ENCODE measurements around the gene GLE1.

GLE1 gene

DNA sequence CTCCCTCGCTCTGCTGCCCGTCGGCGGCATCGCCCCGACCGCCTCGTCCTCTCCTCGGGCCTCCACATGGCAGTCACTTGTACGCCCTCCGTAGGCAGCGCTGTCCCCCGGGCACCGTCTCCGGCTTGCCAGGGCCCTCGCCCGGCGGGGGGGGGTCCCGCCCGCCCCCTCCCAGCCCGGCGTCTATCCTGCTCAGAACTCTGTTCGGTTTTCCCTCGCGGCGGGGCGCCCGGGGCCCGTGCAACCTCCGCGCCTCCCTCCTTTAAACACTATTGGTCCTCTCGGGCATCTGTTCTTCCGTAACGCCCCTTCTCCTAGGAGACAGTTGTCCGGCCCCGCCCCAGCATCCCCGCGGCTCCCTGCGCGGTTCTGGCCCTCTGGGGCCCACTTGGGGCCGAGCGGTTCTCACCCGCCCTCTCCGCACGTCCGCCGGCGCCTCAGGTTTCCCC lies 47.9 kb upstream of the GLE1 start:
- H3K9me3 ChIP-seq (replicated peaks in 1 of 2; ENCODE audit: control insufficient read depth in 2 of 2, insufficient read depth in 1 of 2, low read depth in 1 of 2, low read length in 2 of 2): no peaks in the 10 kb centered on the region
- H2BK120ac ChIP-seq (ENCODE audit: low read depth, low read length): no peak overlapping the region
- H3K27ac ChIP-seq (replicated peaks; ENCODE audit: low read length): peak overlapping the region; percentile 79

DNA sequence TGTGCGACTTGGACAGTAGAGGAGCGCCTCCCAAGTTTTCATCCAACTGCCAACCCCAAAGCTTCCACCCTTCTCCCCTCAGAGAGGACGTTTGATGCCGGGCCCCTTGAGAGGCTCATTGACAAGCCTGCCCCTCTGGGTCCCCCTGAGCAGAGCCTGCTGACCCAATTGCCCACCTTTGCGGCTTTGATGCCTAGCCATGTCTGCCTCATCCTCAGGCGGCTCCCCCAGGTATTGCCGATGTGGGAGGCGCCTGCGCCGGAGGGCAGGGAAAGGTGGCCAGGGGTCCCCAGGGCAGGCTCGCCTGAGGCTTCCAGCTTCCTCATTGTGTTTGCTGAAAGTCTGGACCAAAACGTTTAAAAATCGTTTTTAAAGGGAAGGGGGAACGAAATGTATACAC lies 47.3 kb upstream of the GLE1 start:
- H3K27ac ChIP-seq (replicated peaks; ENCODE audit: low read length): no peak overlapping the region
- peak overlapping the region; percentile 78 for H2AK5ac ChIP-seq (ENCODE audit: low read depth, low read length)
- H3K79me1 ChIP-seq (ENCODE audit: low read depth, low read length): peaks cover 5% of the 10 kb centered on the region
- peak overlapping the region; percentile 70 for H3K18ac ChIP-seq (ENCODE audit: low read length)
- DNase-seq (ENCODE audit: low spot score): no peak
- no CpG with 5 or more reads among the region's 14 CpGs for WGBS, 2 donors (ENCODE audit: extremely low coverage in 2 of 2, insufficient read length in 2 of 2, insufficient replicate concordance in 1 of 2)
- H4K91ac ChIP-seq (ENCODE audit: low read depth, low read length, poor library complexity): no peak overlapping the region
- no peak overlapping the region for H2BK120ac ChIP-seq (ENCODE audit: low read depth, low read length)
- H3K4me3 ChIP-seq (ENCODE audit: low read length in 2 of 2): peak overlapping the region; percentile 57 to 87
- H3K36me3 ChIP-seq (replicated peaks in 1 of 2; ENCODE audit: control insufficient read depth in 2 of 2, insufficient read depth in 2 of 2, low read length in 2 of 2): peaks cover 9 to 33% of the 10 kb centered on the region in 2 donors
- no peak overlapping the region for H2BK15ac ChIP-seq (ENCODE audit: low read length)
- no peak overlapping the region for H2BK12ac ChIP-seq (ENCODE audit: low read length)
- no peaks in the 10 kb centered on the region for H3K9me3 ChIP-seq (replicated peaks in 1 of 2; ENCODE audit: control insufficient read depth in 2 of 2, insufficient read depth in 1 of 2, low read depth in 1 of 2, low read length in 2 of 2)
- H2BK5ac ChIP-seq (ENCODE audit: low read length): no peak overlapping the region
- peaks cover 5% of the 10 kb centered on the region in 2 donors for H3K4me1 ChIP-seq (ENCODE audit: control insufficient read depth in 2 of 2, insufficient read depth in 1 of 2, low read depth in 1 of 2, low read length in 2 of 2)
- H3K23ac ChIP-seq (ENCODE audit: low read depth, low read length, poor library complexity): no peak overlapping the region
- H2AFZ ChIP-seq (ENCODE audit: low read length): peak overlapping the region; percentile 91
- no peak overlapping the region for H4K8ac ChIP-seq (ENCODE audit: low read depth, low read length)
- H3K14ac ChIP-seq (ENCODE audit: low read length): no peak overlapping the region
- H3K27me3 ChIP-seq (ENCODE audit: control insufficient read depth in 3 of 3, insufficient read depth in 3 of 3, low read depth in 1 of 3, low read length in 3 of 3): peaks cover 0 to 2% (median 0%) of the 10 kb centered on the region in 3 experiments
- peak overlapping the region; percentile 91 for H3K4me2 ChIP-seq (ENCODE audit: insufficient read depth, low read length, poor library complexity, severe bottlenecking)
- no peak overlapping the region for H3K4ac ChIP-seq (ENCODE audit: low read length)
- H3K9ac ChIP-seq (ENCODE audit: low read depth, low read length, poor library complexity): no peak overlapping the region

More for the DNA sequence above, 47.9 kb upstream of the GLE1 start:
- H2BK15ac ChIP-seq (ENCODE audit: low read length): no peak overlapping the region
- peaks cover 9 to 27% of the 10 kb centered on the region in 2 donors for H3K36me3 ChIP-seq (replicated peaks in 1 of 2; ENCODE audit: control insufficient read depth in 2 of 2, insufficient read depth in 2 of 2, low read length in 2 of 2)
- H3K4ac ChIP-seq (ENCODE audit: low read length): no peak overlapping the region
- peak overlapping the region; percentile 95 for H2BK5ac ChIP-seq (ENCODE audit: low read length)
- no CpG with 5 or more reads among the region's 48 CpGs for WGBS, 2 donors (ENCODE audit: extremely low coverage in 2 of 2, insufficient read length in 2 of 2, insufficient replicate concordance in 1 of 2)
- peaks cover 5% of the 10 kb centered on the region for H3K79me1 ChIP-seq (ENCODE audit: low read depth, low read length)
- H3K27me3 ChIP-seq (ENCODE audit: control insufficient read depth in 3 of 3, insufficient read depth in 3 of 3, low read depth in 1 of 3, low read length in 3 of 3): peaks cover 0 to 3% (median 2%) of the 10 kb centered on the region in 3 experiments
- H3K9ac ChIP-seq (ENCODE audit: low read depth, low read length, poor library complexity): peak overlapping the region; percentile 95
- no peak overlapping the region for H4K91ac ChIP-seq (ENCODE audit: low read depth, low read length, poor library complexity)
- H3K18ac ChIP-seq (ENCODE audit: low read length): peak overlapping the region; percentile 90
- H2AK5ac ChIP-seq (ENCODE audit: low read depth, low read length): no peak overlapping the region
- H4K8ac ChIP-seq (ENCODE audit: low read depth, low read length): no peak overlapping the region
- peak overlapping the region; percentile 57 to 87 for H3K4me3 ChIP-seq (ENCODE audit: low read length in 2 of 2)
- peaks cover 5% of the 10 kb centered on the region in 2 donors for H3K4me1 ChIP-seq (ENCODE audit: control insufficient read depth in 2 of 2, insufficient read depth in 1 of 2, low read depth in 1 of 2, low read length in 2 of 2)
- peak overlapping the region; percentile 91 for H3K23ac ChIP-seq (ENCODE audit: low read depth, low read length, poor library complexity)
- peak overlapping the region; percentile 91 for H2AFZ ChIP-seq (ENCODE audit: low read length)
- H2BK12ac ChIP-seq (ENCODE audit: low read length): peak overlapping the region; percentile 84
- peak; percentile 48 for DNase-seq (ENCODE audit: low spot score)
- peak overlapping the region; percentile 91 for H3K4me2 ChIP-seq (ENCODE audit: insufficient read depth, low read length, poor library complexity, severe bottlenecking)
- no peak overlapping the region for H3K14ac ChIP-seq (ENCODE audit: low read length)

DNA sequence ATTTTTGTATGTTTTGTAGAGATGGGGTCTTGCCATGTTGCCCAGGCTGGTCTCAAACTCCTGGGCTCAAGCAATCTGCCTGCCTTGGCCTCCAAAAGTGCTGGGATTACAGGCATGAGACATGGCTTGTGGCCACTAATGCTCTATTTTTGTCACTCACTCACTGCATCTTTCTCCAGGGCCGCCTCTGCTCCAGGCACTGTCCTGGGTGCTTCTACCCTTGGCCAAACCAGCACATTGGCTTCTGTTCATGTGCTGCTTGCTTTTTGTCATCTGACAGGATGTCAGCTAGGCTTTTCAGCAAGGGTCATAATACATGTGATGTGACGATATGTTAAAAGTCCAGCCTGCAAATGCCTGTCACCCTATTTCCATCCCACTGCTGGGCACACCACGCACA lies 45.5 kb upstream of the GLE1 start:
- no peak overlapping the region for H2BK120ac ChIP-seq (ENCODE audit: low read depth, low read length)
- H3K4me1 ChIP-seq (ENCODE audit: control insufficient read depth in 2 of 2, insufficient read depth in 1 of 2, low read depth in 1 of 2, low read length in 2 of 2): peaks cover 5% of the 10 kb centered on the region in 2 donors
- WGBS, 2 donors (ENCODE audit: extremely low coverage in 2 of 2, insufficient read length in 2 of 2, insufficient replicate concordance in 1 of 2): no CpG with 5 or more reads among the region's 3 CpGs
- DNase-seq (ENCODE audit: low spot score): no peak
- H2AK5ac ChIP-seq (ENCODE audit: low read depth, low read length): no peak overlapping the region
- H3K18ac ChIP-seq (ENCODE audit: low read length): no peak overlapping the region
- peaks cover 16 to 50% of the 10 kb centered on the region in 2 donors for H3K36me3 ChIP-seq (replicated peaks in 1 of 2; ENCODE audit: control insufficient read depth in 2 of 2, insufficient read depth in 2 of 2, low read length in 2 of 2)
- no peak overlapping the region for H3K27ac ChIP-seq (replicated peaks; ENCODE audit: low read length)
- H3K9ac ChIP-seq (ENCODE audit: low read depth, low read length, poor library complexity): no peak overlapping the region
- peaks cover 5% of the 10 kb centered on the region for H3K79me1 ChIP-seq (ENCODE audit: low read depth, low read length)
- no peak overlapping the region for H3K14ac ChIP-seq (ENCODE audit: low read length)
- no peak overlapping the region for H2BK5ac ChIP-seq (ENCODE audit: low read length)
- H3K27me3 ChIP-seq (ENCODE audit: control insufficient read depth in 3 of 3, insufficient read depth in 3 of 3, low read depth in 1 of 3, low read length in 3 of 3): peaks cover 0 to 2% (median 0%) of the 10 kb centered on the region in 3 experiments
- no peak overlapping the region for H2BK15ac ChIP-seq (ENCODE audit: low read length)
- no peak overlapping the region for H4K91ac ChIP-seq (ENCODE audit: low read depth, low read length, poor library complexity)
- H3K4ac ChIP-seq (ENCODE audit: low read length): no peak overlapping the region
- H3K23ac ChIP-seq (ENCODE audit: low read depth, low read length, poor library complexity): no peak overlapping the region
- H2AFZ ChIP-seq (ENCODE audit: low read length): no peak overlapping the region
- H4K8ac ChIP-seq (ENCODE audit: low read depth, low read length): no peak overlapping the region
- no peaks in the 10 kb centered on the region for H3K9me3 ChIP-seq (replicated peaks in 1 of 2; ENCODE audit: control insufficient read depth in 2 of 2, insufficient read depth in 1 of 2, low read depth in 1 of 2, low read length in 2 of 2)
- no peak overlapping the region for H3K4me3 ChIP-seq (ENCODE audit: low read length in 2 of 2)
- no peak overlapping the region for H2BK12ac ChIP-seq (ENCODE audit: low read length)
- H3K4me2 ChIP-seq (ENCODE audit: insufficient read depth, low read length, poor library complexity, severe bottlenecking): no peak overlapping the region

- Histone ChIP-seq H3K36me3 (replicated peaks in 1 of 2; ENCODE audit: control insufficient read depth in 2 of 2, insufficient read depth in 2 of 2, low read length in 2 of 2) (peaks cover 15 to 69% of the 10 kb centered on the region in 2 donors), H3K4ac (ENCODE audit: low read length) (no peak overlapping the region), H3K23ac (ENCODE audit: low read depth, low read length, poor library complexity) (no peak overlapping the region), H3K14ac (ENCODE audit: low read length) (no peak overlapping the region), H3K9me3 (replicated peaks in 1 of 2; ENCODE audit: control insufficient read depth in 2 of 2, insufficient read depth in 1 of 2, low read depth in 1 of 2, low read length in 2 of 2) (no peaks in the 10 kb centered on the region), H2BK5ac (ENCODE audit: low read length) (no peak overlapping the region), H2AFZ (ENCODE audit: low read length) (no peak overlapping the region), H3K18ac (ENCODE audit: low read length) (no peak overlapping the region), H3K79me1 (ENCODE audit: low read depth, low read length) (no peaks in the 10 kb centered on the region), H3K4me3 (ENCODE audit: low read length in 2 of 2) (no peak overlapping the region), H2BK120ac (ENCODE audit: low read depth, low read length) (no peak overlapping the region), H4K91ac (ENCODE audit: low read depth, low read length, poor library complexity) (no peak overlapping the region), H3K4me2 (ENCODE audit: insufficient read depth, low read length, poor library complexity, severe bottlenecking) (no peak overlapping the region), H2BK15ac (ENCODE audit: low read length) (no peak overlapping the region), H3K27ac (replicated peaks; ENCODE audit: low read length) (no peak overlapping the region), H4K8ac (ENCODE audit: low read depth, low read length) (no peak overlapping the region), H2BK12ac (ENCODE audit: low read length) (no peak overlapping the region), H3K4me1 (ENCODE audit: control insufficient read depth in 2 of 2, insufficient read depth in 1 of 2, low read depth in 1 of 2, low read length in 2 of 2) (no peaks in the 10 kb centered on the region), H3K9ac (ENCODE audit: low read depth, low read length, poor library complexity) (no peak overlapping the region), H2AK5ac (ENCODE audit: low read depth, low read length) (no peak overlapping the region), H3K27me3 (ENCODE audit: control insufficient read depth in 3 of 3, insufficient read depth in 3 of 3, low read depth in 1 of 3, low read length in 3 of 3) (no peaks in the 10 kb centered on the region)
- no CpG with 5 or more reads among the region's 7 CpGs for WGBS, 2 donors (ENCODE audit: extremely low coverage in 2 of 2, insufficient read length in 2 of 2, insufficient replicate concordance in 1 of 2)
- no peak for DNase-seq (ENCODE audit: low spot score)
These were observed 35.4 kb upstream of the GLE1 start for GRCh38 chr9:128469070-128469469.

All from neuronal stem cell (in vitro differentiated cells).